Forelimb muscle (tissue), 1 donor: ENCODE results near the gene PDE4A. TPM values are rescaled to one million over a fixed set of nuclear protein-coding genes. Genes with fewer than 3 reads are reported as not detected.
"Not testable (repeated sequence)": the region's sequence is repeated elsewhere in the genome, so short reads cannot be mapped to it uniquely, and the experiment has no call there.

ENCODE experiments used
- DNase-seq: peaks from one replicate; pipeline ENCODE4 v3.0.0-alpha.2; 2013; ENCODE audit warnings: low read depth
- polyA plus RNA-seq: library from polyadenylated mRNA; unstranded; fragments of 120-200 nt; gene quantifications from one replicate; pipeline ENCODE4 v1.2.1, GENCODE V29; 2013; ENCODE audit not compliant: insufficient read length

The PDE4A gene
- 3.3 TPM for polyA plus RNA-seq

DNA sequence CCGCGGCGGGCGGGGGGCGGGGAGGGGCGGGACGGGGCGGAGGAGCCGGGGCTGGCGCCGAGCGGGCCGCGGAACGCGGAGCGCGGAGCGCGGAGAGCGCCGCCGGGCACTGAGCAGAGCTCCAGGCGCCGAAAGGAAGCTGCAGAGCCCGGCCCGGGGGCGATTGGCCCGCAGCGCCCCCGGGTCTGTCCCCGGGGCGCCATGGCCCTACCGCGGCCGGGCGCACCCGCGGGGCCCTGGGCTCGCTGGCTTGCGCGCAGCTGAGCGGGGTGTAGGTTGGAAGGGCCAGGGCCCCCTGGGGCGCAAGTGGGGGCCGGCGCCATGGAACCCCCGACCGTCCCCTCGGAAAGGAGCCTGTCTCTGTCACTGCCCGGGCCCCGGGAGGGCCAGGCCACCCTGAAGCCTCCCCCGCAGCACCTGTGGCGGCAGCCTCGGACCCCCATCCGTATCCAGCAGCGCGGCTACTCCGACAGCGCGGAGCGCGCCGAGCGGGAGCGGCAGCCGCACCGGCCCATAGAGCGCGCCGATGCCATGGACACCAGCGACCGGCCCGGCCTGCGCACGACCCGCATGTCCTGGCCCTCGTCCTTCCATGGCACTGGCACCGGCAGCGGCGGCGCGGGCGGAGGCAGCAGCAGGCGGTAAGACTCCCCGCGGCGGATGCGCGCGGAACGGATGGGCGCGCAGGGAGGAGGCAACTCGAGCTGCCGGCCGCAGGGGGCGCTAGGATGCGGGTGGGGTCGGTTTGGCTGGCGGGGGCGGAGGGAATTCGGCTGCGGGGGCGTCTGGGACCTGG is at the start of gene PDE4A:
TSS of gene PDE4A (plus strand) at position 95 of the 796 bp plus-strand sequence. CDS start at position 322, 227 bp downstream.
- DNase-seq: no peak

DNA sequence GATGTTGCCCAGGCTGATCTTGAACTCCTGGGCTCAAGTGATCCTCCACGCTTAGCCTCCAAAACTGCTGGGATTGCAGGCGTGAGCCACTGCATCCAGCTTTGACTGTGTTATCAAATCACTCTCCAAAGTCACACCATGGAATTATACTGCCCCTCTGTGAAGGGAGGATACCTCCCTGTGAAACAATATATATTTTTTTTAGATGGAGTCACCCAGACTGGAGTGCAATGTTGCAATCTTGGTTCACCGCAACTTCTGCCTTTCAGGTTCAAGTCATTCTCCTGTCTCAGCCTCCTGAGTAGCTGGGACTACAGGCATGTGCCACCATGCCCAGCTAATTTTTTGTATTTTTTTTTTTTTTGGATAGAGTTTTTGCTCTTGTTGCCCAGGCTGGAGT is 47.6 kb upstream of the PDE4A start:
- DNase-seq: no peak

DNA sequence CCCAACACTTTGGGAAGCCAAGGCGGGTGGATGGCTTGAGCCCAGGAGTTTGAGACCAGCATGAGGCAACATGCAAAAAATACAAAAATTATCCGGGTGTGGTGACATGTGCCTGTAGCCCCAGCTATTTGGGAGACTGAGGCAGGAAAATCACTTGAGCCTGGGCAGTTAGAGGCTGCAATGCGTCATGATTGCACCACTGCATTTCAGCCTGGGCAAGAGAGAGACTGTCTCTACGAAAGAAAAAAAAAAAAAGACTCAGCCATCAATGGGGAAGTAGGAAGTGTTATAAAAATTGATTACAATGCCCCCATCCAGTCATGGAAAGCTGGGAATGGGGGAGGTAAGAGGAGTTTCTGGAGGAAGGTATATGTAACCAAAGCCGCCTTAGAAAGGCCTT is 45.4 kb upstream of the PDE4A start:
- no peak for DNase-seq

DNA sequence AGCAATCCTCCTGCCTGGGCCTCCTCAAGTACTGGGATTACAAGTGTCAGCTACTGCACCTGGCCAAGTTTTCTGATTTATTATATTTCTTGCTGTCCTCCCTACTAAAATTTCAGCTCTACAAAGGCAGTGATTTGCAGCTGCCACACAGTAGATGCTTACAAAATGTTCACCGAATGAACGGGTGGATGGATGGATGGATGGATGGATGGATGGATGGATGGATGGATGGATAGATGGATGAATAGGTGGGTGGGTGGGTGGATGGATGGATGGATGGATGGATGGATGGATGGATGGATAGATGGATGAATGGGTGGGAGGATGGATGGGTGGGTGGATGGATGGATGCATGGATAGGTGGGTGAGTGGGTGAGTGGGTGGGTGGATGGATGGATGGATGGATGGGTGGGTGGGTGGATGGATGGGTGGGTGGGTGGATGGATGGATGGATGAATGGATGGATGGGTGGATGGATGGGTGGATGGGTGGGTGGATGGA is 43.1 kb upstream of the PDE4A start:
- DNase-seq: not testable (repeated sequence)

DNA sequence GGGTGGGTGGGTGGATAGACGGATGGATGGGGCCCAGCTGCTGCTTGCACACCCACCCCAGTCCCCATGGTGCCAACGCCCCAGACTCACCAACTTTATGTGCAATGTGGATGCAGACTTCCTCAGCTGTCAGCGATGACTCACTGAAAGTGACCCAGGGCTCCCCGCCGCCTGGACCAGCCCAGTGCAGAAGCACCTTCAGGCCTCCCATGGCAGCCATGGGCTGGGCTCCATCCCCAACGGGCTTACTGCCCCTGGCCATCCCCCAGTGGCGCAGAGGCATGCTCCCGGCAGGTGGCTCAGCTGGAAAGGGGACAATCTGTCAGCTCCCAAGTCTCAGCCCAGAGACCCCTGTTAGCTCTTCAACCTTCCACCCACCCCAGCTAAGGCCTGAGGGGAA is 42.2 kb upstream of the PDE4A start:
- no peak for DNase-seq

DNA sequence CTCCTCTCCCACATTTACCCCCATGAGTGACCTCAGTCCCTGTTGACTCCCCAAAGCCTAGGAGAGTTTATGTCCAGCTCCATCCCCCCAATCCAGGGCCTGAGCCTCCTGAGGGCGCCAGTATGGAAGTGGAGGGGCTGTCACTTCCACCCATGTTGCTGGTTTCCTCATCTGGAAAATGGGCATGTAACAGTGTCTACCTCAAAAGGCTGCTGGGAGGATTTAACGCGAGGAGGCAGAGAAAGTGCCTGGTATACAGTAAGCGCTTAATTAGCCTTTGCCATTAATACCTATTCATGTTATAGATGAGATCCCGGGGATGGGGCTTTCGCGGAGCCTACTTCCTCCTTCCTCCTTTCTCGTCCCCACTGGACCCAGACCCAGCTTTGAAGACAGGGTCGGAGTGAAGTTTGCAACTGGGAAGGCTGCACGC is 40.4 kb upstream of the PDE4A start:
- no peak for DNase-seq

DNA sequence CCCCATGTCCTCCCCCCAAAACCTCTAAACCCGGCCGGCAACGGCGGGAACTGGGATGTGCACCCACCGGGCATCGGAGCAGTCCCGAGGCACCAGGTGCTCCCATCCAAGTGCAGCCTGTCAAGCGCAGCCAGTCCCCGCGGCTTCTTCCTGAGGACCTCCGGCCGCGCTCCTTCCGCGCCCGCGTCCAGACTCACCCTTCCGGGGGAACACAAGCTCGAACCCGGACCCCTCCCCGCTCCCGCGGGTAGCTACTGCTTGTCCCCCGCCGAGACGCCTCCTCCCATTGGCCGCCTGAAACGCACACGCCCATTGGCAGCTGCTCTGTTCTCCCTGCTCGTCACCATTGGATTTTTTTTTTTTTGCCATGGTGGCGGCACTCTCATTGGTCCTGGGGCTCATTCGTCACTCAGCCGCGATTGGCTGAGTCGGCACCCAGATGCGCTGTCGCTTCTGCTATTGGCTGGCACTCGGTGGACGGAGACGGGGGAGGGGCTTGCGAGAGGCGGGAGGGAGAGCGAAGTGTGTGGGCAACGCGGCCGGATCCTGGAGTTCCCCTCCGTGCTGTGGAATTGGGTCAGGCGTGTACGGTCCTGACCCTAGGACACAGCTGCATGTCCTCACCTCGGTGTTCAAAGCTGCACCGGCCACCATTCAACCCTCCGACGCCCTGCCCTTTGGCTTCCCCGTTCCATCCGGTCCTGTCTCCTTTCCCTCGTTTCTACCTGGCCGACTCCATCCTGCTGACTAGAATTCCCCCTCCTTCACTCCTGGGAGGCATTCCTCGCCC is 39.8 kb upstream of the PDE4A start, which contains the start of gene TYK2:
TSS of gene TYK2 (minus strand) at position 260 of the 790 bp plus-strand sequence. CDS start 2,166 bp downstream, outside the sequence.
- peak; percentile 99 for DNase-seq

DNA sequence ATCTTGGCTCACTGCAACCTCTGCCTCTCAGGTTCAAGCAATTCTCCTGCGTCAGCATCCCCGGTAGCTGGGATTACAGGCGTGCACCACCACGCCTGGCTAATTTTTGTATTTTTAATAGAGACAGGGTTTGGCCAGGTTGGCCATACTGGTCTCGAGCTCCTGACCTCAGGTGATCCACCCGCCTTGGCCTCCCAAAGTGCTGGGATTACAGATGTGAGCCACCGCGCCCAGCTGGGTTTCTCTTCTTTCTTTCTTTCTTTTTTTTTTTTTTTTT is 37.2 kb upstream of the PDE4A start:
- not testable (repeated sequence) for DNase-seq

DNA sequence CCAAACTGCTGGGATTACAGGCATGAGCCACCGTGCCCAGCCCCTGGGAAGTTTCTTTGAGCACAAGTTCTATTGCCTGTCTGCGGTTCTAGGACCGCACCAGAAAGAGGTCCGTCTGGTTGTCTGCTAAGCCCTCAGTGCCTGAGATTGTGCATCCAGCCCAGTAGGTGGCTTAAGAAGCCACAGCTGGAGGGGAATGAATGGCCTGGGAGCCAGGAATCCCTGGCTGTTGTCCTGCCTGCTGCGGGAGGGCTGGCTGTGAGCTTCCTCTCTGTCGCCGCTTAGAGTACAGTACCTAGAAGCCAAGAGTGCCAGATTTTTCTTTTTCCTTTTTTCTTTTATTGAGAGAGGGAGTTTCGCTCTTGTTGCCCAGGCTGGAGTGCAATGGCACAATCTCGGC is 35.8 kb upstream of the PDE4A start:
- no peak for DNase-seq

DNA sequence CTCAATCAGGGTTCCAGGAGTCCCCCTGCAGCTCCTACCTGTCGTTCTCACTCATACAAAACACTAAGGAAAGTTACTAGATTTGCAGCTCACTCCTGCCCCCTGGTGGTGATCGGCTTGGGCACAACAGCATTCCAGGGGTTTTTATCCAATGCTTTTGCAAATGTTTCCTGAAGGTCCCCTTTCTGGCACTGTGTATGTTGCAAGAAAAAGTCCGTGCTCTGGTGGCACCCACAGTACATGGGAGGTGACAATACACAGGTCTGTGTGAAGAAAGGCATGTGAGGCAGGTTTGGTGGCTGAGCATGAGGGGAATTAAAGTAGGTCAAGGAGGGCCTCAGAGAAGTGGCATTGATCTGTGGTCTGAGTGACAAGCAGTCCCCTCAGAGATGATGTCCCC is 31.4 kb upstream of the PDE4A start:
- DNase-seq: peak; percentile 65

DNA sequence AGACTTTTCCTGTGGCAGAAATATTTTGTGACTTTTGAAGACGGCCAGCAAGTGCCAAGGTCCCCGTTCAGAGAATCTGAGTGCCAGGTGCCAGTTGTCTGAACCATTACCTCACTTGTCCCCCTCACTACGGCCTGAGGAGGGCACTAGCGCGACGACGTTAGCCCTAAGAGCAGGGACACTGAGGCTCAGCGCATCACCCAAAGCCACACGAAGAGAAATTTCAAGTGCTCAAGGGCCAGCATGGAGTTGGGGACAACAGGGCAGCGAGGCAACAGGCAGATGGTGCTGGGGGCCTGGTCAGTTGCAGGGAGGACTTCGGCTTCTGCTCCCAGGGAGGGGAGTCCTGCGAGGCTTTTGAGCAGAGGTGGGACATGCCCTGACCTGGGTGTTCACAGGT is 30.5 kb upstream of the PDE4A start:
- no peak for DNase-seq

DNA sequence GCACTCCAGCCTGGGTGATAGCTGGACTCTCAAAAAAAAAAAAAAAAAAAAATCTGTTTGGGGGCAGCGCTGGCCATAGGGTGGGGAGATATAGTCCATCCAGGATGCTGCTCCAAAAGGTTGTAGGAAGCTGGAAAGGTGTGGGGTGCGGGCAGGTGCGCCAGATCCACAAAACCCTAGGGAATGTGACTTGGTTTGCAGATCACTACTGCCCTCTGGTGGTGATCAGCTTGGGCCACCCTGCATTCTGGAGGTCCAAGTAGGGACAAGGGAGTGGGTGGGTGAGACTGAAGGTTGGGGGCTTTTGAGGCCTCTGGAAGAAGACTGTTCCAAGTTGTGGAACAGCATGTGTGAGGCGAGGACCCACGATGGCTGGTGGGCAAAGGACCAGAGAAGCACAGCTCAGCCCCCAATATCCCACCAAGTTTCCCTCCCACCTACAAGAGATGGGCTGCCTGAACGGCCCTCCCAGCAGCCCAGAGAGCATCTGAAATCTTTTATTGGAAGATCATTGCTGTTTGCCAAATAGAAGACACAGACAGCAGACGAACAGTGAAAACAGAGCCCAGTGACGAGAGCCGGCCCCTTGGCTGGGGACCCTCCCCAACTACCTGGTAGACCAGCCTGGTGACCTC is 29.6 kb upstream of the PDE4A start:
- no peak for DNase-seq

DNA sequence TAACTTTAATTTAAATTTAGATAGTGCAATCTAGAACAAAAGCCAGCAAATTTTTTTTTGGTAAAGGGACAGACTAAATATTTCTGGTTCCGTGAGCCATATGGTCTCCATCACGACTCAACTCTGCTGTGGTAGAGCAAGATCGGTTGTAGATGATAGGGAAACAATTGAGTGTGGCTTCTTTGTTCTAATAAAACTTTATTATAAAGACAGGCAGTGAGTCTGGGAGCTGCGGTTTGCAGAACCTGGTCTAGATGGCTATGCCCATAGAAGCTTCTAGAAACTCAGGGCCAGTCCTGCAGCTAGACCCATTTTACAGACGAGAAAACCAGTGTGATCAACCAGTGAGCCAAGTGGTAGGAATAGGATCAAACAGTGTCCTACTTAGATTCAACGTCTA is 28.2 kb upstream of the PDE4A start:
- DNase-seq: no peak

DNA sequence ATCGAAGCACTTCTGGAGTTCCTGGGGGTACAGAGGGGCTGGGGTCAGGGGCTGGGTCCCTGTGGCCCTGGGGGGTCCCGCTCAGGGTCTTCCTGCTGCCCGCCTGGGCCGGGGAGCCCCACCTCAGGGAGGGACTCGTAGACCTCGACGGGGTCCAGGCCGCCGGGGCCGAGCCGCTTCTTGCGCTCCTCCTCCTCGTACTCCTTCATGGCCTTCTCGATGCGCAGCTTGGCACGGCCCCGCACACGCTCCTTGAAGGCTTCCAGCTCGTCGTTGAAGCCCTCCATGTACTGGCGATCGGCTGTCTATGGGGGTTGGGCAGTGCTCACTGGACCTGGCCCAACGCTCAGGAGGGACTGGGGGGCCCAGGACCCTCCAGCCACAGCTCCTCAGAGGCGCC is 27.2 kb upstream of the PDE4A start:
- DNase-seq: no peak

DNA sequence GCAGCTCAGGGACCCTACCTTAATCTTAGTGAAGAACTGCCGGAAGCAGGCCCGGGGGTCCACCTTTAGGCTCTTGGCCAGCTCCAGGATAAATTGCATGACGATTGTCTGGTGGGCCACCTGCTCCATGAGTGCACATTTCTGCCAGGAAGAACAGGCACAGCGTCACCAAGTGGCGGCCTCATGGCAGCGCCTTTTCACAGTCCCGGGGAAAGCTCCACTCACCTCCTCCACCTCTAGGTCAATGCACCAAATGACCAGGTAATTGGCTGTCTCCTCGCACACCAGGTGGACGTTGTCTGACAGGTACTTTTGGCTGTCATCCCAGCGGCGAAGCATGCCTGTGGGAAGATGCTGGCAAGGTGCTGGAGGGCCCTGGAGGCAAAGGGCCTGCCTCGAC is 25.3 kb upstream of the PDE4A start:
- DNase-seq: no peak

DNA sequence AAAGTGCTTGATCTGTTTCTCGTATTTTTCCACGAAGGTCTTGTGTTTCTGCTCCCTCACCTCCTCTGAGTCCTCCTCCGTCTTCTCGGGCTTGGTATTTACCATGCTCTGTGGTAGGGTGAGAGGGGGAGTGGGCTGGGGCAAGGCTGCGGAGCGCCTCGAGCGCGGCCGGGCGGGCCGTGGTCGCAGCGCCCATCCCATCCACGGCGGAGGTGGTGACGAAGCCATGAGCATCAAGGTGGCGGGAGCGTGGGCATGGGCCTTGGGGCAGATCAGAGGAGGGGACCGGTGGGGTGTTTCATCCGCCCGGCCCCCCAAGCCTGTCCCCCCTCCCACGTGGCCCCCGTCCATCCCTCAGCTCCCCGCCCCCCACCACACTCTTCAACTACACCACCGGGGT is 24.9 kb upstream of the PDE4A start:
- DNase-seq: no peak

DNA sequence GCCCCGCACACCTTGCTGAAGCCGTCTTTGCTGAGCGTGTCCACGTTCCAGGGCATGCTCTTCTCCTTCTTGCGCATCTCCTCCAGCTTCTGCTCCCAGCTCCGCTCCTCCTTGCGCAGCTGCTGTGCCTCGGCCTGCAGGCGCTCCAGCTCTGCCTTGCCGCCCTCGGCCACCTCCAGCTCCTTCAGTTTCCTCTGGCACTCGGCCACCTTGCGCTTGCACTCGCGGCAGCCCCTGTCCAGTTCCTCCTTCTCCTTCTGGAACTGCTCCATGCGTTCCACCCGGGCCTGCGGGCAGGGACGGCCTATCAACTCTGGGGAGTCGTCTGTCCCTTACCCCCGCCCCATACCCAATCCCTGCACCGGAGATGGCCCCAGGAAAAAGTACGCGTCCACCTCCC is 24.4 kb upstream of the PDE4A start:
- DNase-seq: no peak

DNA sequence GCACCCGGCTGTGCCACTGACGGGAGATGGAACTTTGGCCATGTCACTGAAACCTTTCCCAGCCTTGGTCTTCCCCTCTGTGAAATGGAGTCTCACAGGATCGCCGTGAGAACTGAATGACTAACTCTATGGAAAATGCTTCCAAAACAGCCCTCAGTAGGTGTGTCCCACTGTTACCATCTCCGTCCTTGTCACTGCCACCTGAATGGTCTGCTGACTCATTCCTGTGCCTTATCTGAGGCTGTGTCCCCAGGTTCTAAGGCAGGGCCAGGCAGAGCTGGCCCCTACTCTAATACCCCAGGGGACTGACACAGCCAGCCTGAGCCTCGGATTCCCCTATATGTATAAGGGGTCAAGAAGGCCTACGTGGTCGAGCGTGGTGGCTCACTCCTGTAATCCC is 21.5 kb upstream of the PDE4A start:
- no peak for DNase-seq

DNA sequence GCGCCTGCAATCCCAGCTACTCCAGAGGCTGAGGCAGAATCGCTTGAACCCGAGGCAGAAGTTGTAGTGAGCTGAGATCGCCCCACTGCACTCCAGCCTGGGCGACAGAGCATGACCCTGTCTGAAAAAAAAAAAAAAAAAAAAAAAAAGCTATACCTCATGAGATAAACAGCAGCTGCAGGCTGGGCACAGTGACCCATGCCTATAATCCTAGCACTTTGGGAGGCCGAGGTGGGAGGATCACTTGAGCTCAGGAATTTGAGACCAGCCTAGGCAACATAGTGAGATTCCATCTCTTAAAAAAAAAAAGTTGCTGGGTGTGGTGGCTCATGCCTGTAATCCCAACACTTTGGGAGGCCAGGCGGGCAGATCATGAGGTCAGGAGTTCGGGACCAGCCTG is 21.0 kb upstream of the PDE4A start:
- not testable (repeated sequence) for DNase-seq

DNA sequence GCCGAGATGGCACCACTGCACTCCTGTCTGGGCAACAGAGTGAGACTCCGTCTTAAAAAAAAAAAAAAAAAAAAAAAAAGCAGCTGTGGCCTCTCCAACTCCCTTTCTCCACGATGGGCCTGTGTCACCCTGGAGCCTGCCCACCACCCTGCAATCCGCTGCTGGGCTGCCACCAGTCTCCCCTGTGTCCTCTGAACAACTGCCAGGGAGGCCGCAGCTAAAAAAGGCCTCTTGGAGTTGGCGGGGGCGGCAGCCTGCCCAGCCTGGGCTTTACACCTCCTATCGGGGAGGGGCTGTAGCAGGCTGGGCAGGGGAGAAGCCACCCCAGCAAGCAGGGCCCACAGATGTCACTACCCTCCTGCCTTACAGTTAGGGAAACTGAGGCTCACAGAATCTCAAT is 20.5 kb upstream of the PDE4A start:
- DNase-seq: no peak

DNA sequence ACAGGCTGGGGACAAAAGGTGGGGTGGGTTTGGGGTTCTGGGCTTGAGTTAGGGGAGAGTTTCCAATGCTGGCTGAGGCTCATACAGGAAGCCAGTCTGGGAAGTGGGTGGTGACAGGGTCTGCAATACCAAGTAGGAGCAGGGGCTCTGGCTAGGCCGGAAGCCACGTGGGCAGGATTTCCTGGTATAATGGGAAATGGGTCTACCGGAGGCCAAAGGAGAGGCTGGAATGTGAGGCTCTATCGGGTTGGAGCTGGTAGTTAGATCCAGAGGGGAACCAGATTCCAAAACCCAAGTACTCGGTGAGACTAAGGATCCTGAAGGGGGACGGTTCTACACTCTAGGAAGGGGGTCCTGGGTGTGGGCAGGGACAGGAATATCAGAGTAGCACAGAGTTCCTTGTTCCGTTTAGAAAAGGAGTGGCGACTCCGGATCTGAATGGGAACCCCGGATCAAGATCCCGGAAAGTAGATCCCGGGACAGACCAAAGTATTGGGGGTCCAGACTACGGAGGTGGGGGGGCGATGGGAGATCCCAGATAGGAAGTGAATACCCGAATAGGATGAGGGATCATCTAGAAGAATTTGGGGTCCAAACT is 17.8 kb upstream of the PDE4A start:
- no peak for DNase-seq
